Thoracic aorta (tissue), 2 donors: Measurements from ENCODE around the gene PADI3. TPM values are rescaled to one million over a fixed set of nuclear protein-coding genes. Genes with fewer than 3 reads are reported as not detected.

ENCODE experiments used
- ATAC-seq: fragments of 150-250 bp; one replicate; pipeline ENCODE4 v1.8.0; 2017; ENCODE audit warnings: low read depth; ENCODE audit not compliant: insufficient number of reproducible peaks, low FRiP score
- DNase-seq: peaks from one replicate; pipeline ENCODE4 v3.0.0-alpha.2; 2020; ENCODE audit warnings: low spot score
- H3K27ac ChIP-seq, 2 donors: fragments of 200-600 bp; sonication (generic); 1 replicate in 1 of 2; 2 replicates in 1 of 2; pipeline ENCODE4 v1.5.1; 2016; ENCODE audit warnings: mild to moderate bottlenecking in 2 of 2, moderate library complexity in 2 of 2
- H3K27me3 ChIP-seq: fragments of 200-600 bp; sonication (generic); replicated peaks from 2 replicates; pipeline ENCODE4 v1.6.0; 2016; ENCODE audit warnings: mild to moderate bottlenecking; ENCODE audit not compliant: insufficient read depth
- H3K36me3 ChIP-seq: fragments of 200-600 bp; sonication (generic); one replicate; pipeline ENCODE4 v1.5.1; 2016
- H3K4me1 ChIP-seq, 2 donors: fragments of 200-600 bp; sonication (generic); 1 replicate in 1 of 2; 2 replicates in 1 of 2; pipeline versions ENCODE4 v1.5.1 to v1.6.0; 2016; ENCODE audit warnings: low read depth in 2 of 2, mild to moderate bottlenecking in 1 of 2; ENCODE audit not compliant: control insufficient read depth in 1 of 2
- H3K4me3 ChIP-seq: fragments of 200-600 bp; sonication (generic); 2 replicates; pipeline ENCODE4 v1.5.1; 2016; ENCODE audit warnings: mild to moderate bottlenecking
- H3K9me3 ChIP-seq: fragments of 200-600 bp; sonication (generic); 2 replicates; pipeline ENCODE4 v1.5.1; 2016
- total RNA-seq, 2 donors: library from RNA; depleted of rRNA; stranded (reverse); fragments of >200 nt; gene quantifications; one replicate each; pipeline versions ENCODE4 v1.1.0 to v1.2.3, GENCODE V29; 2016
- TF ChIP-seq, protein P1 (sequence below): fragments of 200-600 bp; sonication (generic); IDR thresholded peaks from one replicate; pipeline ENCODE4 v1.5.1; 2019; ENCODE audit warnings: antibody characterized with exemption

PADI3 gene
- total RNA-seq, 2 donors from 2014 or later = not detected

GRCh38 chr1:17277511-17278159 lies 28.7 kb downstream of the PADI3 start:
- Histone ChIP-seq H3K9me3 (no peaks in the 10 kb centered on the region), H3K4me1 (no peaks in the 10 kb centered on the region), H3K36me3 (no peaks in the 10 kb centered on the region), H3K27me3 (no peaks in the 10 kb centered on the region), H3K27ac (no peak overlapping the region), H3K4me3 (no peak overlapping the region)
- TF ChIP-seq, protein P1, sequence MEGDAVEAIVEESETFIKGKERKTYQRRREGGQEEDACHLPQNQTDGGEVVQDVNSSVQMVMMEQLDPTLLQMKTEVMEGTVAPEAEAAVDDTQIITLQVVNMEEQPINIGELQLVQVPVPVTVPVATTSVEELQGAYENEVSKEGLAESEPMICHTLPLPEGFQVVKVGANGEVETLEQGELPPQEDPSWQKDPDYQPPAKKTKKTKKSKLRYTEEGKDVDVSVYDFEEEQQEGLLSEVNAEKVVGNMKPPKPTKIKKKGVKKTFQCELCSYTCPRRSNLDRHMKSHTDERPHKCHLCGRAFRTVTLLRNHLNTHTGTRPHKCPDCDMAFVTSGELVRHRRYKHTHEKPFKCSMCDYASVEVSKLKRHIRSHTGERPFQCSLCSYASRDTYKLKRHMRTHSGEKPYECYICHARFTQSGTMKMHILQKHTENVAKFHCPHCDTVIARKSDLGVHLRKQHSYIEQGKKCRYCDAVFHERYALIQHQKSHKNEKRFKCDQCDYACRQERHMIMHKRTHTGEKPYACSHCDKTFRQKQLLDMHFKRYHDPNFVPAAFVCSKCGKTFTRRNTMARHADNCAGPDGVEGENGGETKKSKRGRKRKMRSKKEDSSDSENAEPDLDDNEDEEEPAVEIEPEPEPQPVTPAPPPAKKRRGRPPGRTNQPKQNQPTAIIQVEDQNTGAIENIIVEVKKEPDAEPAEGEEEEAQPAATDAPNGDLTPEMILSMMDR = no peak
- no peak for DNase-seq
- no peak for ATAC-seq

GRCh38 chr1:17278996-17279830 lies 30.3 kb downstream of the PADI3 start:
- Histone ChIP-seq H3K4me3 (no peak overlapping the region), H3K27ac (no peak overlapping the region), H3K9me3 (no peaks in the 10 kb centered on the region), H3K4me1 (no peaks in the 10 kb centered on the region), H3K36me3 (no peaks in the 10 kb centered on the region), H3K27me3 (no peaks in the 10 kb centered on the region)
- TF ChIP-seq, protein P1 = no peak
- DNase-seq (no peak), ATAC-seq (no peak)

DNA sequence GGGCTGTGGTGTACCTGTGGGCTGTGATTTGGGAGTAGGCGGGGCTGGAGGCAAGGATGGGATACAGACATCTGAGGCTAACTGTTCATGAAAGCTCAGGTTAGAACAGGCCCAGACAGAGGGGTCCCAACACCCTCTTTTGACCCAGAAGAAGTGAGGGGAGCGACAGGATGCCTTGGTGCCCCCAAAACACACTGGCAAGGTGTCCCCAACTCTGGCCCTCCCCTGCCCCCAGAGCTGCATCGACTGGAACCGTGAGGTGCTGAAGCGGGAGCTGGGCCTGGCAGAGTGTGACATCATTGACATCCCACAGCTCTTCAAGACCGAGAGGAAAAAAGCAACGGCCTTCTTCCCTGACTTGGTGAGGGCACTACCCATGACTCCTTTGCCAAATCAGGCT lies 31.5 kb downstream of the PADI3 start:
- TF ChIP-seq, protein P1 = no peak

DNA sequence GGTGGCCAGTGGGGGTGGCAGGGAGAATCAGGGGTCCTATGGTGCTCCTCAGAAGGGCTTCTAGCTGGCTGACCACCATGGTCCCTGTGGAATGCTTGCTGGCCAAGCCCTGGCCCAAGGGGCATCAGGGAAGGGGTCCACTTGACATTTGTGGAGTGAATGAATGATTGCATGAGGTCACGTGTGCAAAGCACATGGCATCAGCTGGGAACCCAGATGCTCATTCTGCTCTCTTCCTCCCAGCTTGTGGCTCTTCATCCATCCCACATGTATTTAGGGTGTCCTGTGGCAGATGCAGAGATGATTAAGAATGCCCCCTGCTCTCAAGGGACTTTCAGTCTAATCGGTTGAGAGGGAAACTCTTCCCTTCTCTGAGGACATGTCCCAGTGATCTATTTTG lies 32.0 kb downstream of the PADI3 start:
- no peaks in the 10 kb centered on the region for H3K9me3 ChIP-seq
- no peaks in the 10 kb centered on the region for H3K27me3 ChIP-seq
- no peaks in the 10 kb centered on the region for H3K4me1 ChIP-seq
- H3K27ac ChIP-seq = no peak overlapping the region
- no peak for ATAC-seq
- DNase-seq = no peak
- TF ChIP-seq, protein P1 = no peak
- H3K36me3 ChIP-seq = no peaks in the 10 kb centered on the region
- no peak overlapping the region for H3K4me3 ChIP-seq

More for the DNA sequence above, 31.5 kb downstream of the PADI3 start:
- no peaks in the 10 kb centered on the region for H3K27me3 ChIP-seq
- no peaks in the 10 kb centered on the region for H3K9me3 ChIP-seq
- no peak for DNase-seq
- no peaks in the 10 kb centered on the region for H3K36me3 ChIP-seq
- H3K4me3 ChIP-seq = no peak overlapping the region
- no peak overlapping the region for H3K27ac ChIP-seq
- ATAC-seq = no peak
- no peaks in the 10 kb centered on the region for H3K4me1 ChIP-seq

DNA sequence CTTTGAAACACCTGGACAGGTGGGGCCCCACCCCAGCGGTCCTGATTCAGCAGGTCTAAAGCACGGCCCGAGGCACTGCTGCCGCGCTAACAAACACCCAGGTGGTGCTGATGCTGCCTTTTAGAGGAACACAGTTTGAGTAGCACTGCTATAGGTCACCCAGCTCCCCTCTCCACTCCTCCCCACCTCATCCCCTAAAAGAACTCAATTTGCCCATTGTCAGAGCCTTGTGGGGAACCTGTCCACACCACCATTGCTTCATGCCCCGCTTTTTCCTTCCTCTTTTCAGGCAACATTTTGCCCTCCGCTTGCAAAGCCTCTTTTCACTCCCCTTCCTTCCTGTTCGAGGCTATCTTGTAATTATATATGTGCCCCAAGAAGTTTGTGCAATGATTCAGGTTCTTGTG lies 32.9 kb downstream of the PADI3 start:
- DNase-seq (no peak), ATAC-seq (no peak)
- Histone ChIP-seq H3K27me3 (no peaks in the 10 kb centered on the region), H3K4me1 (no peaks in the 10 kb centered on the region), H3K4me3 (no peak overlapping the region), H3K27ac (no peak overlapping the region), H3K9me3 (no peaks in the 10 kb centered on the region), H3K36me3 (no peaks in the 10 kb centered on the region)
- TF ChIP-seq, protein P1 = no peak
